Measurements from ENCODE around the gene BCAS3. TPM values are rescaled to one million over a fixed set of nuclear protein-coding genes. Genes with fewer than 3 reads are reported as not detected.
"Not testable (repeated sequence)": the region's sequence is repeated elsewhere in the genome, so short reads cannot be mapped to it uniquely, and the experiment has no call there.

Gene BCAS3
- total and polyA plus RNA-seq, 2 donors (not counting 1 experiment from before 2014, with no cell fraction given) = 13.9 to 73.4 TPM

DNA sequence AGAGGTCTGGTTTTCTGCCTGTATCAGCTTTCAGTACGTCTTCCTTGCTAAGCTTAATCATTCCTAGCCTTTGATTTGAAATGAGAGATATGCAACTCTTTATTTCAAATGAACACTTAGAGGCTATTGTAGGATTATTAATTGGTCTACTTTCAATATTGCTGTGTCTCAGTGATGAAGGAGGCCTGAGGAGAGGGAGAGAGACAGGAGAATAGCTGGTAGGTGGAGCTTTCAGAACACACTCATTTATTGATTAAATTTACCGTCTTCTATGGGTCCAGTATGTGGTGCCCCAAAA is 187.0 kb downstream of the BCAS3 start:
- no peaks in the 10 kb centered on the region for H3K9me3 Mint-ChIP-seq (ENCODE audit: insufficient read depth)
- Histone ChIP-seq H3K79me2 (ENCODE audit: control insufficient read depth, insufficient read depth, low read length) (no peaks in the 10 kb centered on the region), H3K4me1 (ENCODE audit: control insufficient read depth in 2 of 2, insufficient read depth in 2 of 2, low read length in 2 of 2) (peaks cover 7 to 9% of the 10 kb centered on the region in 2 donors), H3K4me3 (ENCODE audit: control extremely low read depth in 1 of 5, extremely low read depth in 1 of 5, insufficient read depth in 1 of 5, low read depth in 2 of 5, low read length in 4 of 5) (no peak overlapping the region), H3K9me3 (ENCODE audit: control extremely low read depth in 1 of 3, control insufficient read depth in 2 of 3, insufficient read depth in 1 of 3, low read length in 2 of 3) (no peaks in the 10 kb centered on the region), H4K20me1 (ENCODE audit: control insufficient read depth, insufficient read depth, low read length, poor library complexity, severe bottlenecking) (no peaks in the 10 kb centered on the region), H3K27me3 (replicated peaks in 1 of 4; ENCODE audit: control extremely low read depth in 1 of 4, control insufficient read depth in 3 of 4, insufficient read depth in 4 of 4, low read length in 3 of 4) (no peaks in the 10 kb centered on the region), H3K27ac (ENCODE audit: low read length in 2 of 2) (no peak overlapping the region), H3K9ac (ENCODE audit: low read length) (no peak overlapping the region), H2AFZ (ENCODE audit: insufficient read depth, low read depth, low read length, poor library complexity, severe bottlenecking) (no peak overlapping the region), H3K4me2 (replicated peaks; ENCODE audit: low read depth, low read length, poor library complexity, severe bottlenecking) (no peak overlapping the region), H3K36me3 (replicated peaks in 1 of 2; ENCODE audit: control extremely low read depth in 1 of 2, control insufficient read depth in 1 of 2, extremely low read depth in 1 of 2, insufficient read depth in 2 of 2, low read length in 1 of 2) (no peaks in the 10 kb centered on the region)
- H3K27ac Mint-ChIP-seq = no peak overlapping the region
- H3K4me3 Mint-ChIP-seq = no peak overlapping the region
- WGBS (ENCODE audit: insufficient coverage) = 67% methylated on average over 1 of the region's 2 CpGs
- intact Hi-C loops (cut with micrococcal nuclease) = no loop called here
- CTCF ChIA-PET = interaction anchor here (0.8 kb wide), 1 partner anchor 604 kb away, joined by 4 read pairs; no protein-coding TSS in a partner anchor
- H3K27me3 Mint-ChIP-seq = no peaks in the 10 kb centered on the region
- TF ChIP-seq CTCF (IDR thresholded peaks at IDR 0.05) = no peak
- no peak for TF ChIP-seq EZH2 (IDR thresholded peaks at IDR 0.05; ENCODE audit: borderline replicate concordance, insufficient read depth, low read depth, low read length, poor library complexity, severe bottlenecking)
- peaks cover 16% of the 10 kb centered on the region for H3K4me1 Mint-ChIP-seq
- ATAC-seq (ENCODE audit: low read depth) = no peak
- DNase-seq = no peak
- POLR2A ChIA-PET = no interaction called here

- no peak overlapping the region for H3K9ac ChIP-seq (ENCODE audit: low read length)
- no peak overlapping the region for H2AFZ ChIP-seq (ENCODE audit: insufficient read depth, low read depth, low read length, poor library complexity, severe bottlenecking)
- no peaks in the 10 kb centered on the region for H3K9me3 ChIP-seq (ENCODE audit: control extremely low read depth in 1 of 3, control insufficient read depth in 2 of 3, insufficient read depth in 1 of 3, low read length in 2 of 3)
- H3K4me1 Mint-ChIP-seq = no peaks in the 10 kb centered on the region
- CTCF ChIA-PET = no interaction called here
- H3K27me3 Mint-ChIP-seq = no peaks in the 10 kb centered on the region
- ATAC-seq (ENCODE audit: low read depth) (no peak), DNase-seq (no peak)
- no peak overlapping the region for H3K27ac Mint-ChIP-seq
- H3K9me3 Mint-ChIP-seq (ENCODE audit: insufficient read depth) = no peaks in the 10 kb centered on the region
- H3K27ac ChIP-seq (ENCODE audit: low read length in 2 of 2) = no peak overlapping the region
- H3K4me3 ChIP-seq (ENCODE audit: control extremely low read depth in 1 of 5, extremely low read depth in 1 of 5, insufficient read depth in 1 of 5, low read depth in 2 of 5, low read length in 4 of 5) = no peak overlapping the region
- WGBS (ENCODE audit: insufficient coverage) = no CpG with 5 or more reads among the region's 2 CpGs
- TF ChIP-seq EZH2 (IDR thresholded peaks at IDR 0.05; ENCODE audit: borderline replicate concordance, insufficient read depth, low read depth, low read length, poor library complexity, severe bottlenecking) = no peak
- TF ChIP-seq CTCF (IDR thresholded peaks at IDR 0.05) = no peak
- intact Hi-C loops (cut with micrococcal nuclease) = no loop called here
- no peak overlapping the region for H3K4me2 ChIP-seq (replicated peaks; ENCODE audit: low read depth, low read length, poor library complexity, severe bottlenecking)
- no peaks in the 10 kb centered on the region for H4K20me1 ChIP-seq (ENCODE audit: control insufficient read depth, insufficient read depth, low read length, poor library complexity, severe bottlenecking)
- no peaks in the 10 kb centered on the region for H3K4me1 ChIP-seq (ENCODE audit: control insufficient read depth in 2 of 2, insufficient read depth in 2 of 2, low read length in 2 of 2)
- peaks cover 0 to 3% of the 10 kb centered on the region in 2 experiments for H3K36me3 ChIP-seq (replicated peaks in 1 of 2; ENCODE audit: control extremely low read depth in 1 of 2, control insufficient read depth in 1 of 2, extremely low read depth in 1 of 2, insufficient read depth in 2 of 2, low read length in 1 of 2)
- H3K27me3 ChIP-seq (replicated peaks in 1 of 4; ENCODE audit: control extremely low read depth in 1 of 4, control insufficient read depth in 3 of 4, insufficient read depth in 4 of 4, low read length in 3 of 4) = no peaks in the 10 kb centered on the region
- no peak overlapping the region for H3K4me3 Mint-ChIP-seq
- H3K79me2 ChIP-seq (ENCODE audit: control insufficient read depth, insufficient read depth, low read length) = no peaks in the 10 kb centered on the region
- POLR2A ChIA-PET = no interaction called here
Observed at GRCh38 chr17:60874772-60875171, 197.1 kb downstream of the BCAS3 start.

DNA sequence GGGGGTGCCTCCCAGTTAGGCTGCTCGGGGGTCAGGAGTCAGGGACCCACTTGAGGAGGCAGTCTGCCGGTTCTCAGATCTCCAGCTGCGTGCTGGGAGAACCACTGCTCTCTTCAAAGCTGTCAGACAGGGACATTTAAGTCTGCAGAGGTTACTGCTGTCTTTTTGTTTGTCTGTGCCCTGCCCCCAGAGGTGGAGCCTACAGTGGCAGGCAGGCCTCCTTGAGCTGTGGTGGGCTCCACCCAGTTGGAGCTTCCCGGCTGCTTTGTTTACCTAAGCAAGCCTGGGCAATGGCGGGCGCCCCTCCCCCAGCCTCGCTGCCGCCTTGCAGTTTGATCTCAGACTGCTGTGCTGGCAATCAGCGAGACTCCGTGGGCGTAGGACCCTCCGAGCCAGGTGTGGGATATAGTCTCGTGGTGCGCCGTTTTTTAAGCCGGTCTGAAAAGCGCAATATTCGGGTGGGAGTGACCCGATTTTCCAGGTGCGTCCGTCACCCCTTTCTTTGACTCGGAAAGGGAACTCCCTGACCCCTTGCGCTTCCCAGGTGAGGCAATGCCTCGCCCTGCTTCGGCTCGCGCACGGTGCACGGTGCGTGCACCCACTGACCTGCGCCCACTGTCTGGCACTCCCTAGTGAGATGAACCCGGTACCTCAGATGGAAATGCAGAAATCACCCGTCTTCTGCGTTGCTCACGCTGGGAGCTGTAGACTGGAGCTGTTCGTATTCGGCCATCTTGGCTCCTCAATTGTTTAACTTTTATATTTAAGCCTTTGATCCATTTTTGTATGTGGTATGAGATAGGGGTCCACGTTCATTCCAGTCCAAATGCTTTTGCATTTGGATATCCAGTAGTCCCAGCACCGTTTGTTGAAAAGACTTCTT is 209.3 kb downstream of the BCAS3 start:
- H3K9me3 Mint-ChIP-seq (ENCODE audit: insufficient read depth); H2AFZ ChIP-seq (ENCODE audit: insufficient read depth, low read depth, low read length, poor library complexity, severe bottlenecking); H3K27ac Mint-ChIP-seq; H3K9ac ChIP-seq (ENCODE audit: low read length); intact Hi-C loops (cut with micrococcal nuclease); CTCF ChIA-PET; H3K4me2 ChIP-seq (replicated peaks; ENCODE audit: low read depth, low read length, poor library complexity, severe bottlenecking); H3K4me3 ChIP-seq (ENCODE audit: control extremely low read depth in 1 of 5, extremely low read depth in 1 of 5, insufficient read depth in 1 of 5, low read depth in 2 of 5, low read length in 4 of 5); H3K79me2 ChIP-seq (ENCODE audit: control insufficient read depth, insufficient read depth, low read length); H3K27me3 Mint-ChIP-seq; POLR2A ChIA-PET; H4K20me1 ChIP-seq (ENCODE audit: control insufficient read depth, insufficient read depth, low read length, poor library complexity, severe bottlenecking); H3K27me3 ChIP-seq (replicated peaks in 1 of 4; ENCODE audit: control extremely low read depth in 1 of 4, control insufficient read depth in 3 of 4, insufficient read depth in 4 of 4, low read length in 3 of 4); H3K4me1 ChIP-seq (ENCODE audit: control insufficient read depth in 2 of 2, insufficient read depth in 2 of 2, low read length in 2 of 2); DNase-seq; H3K9me3 ChIP-seq (ENCODE audit: control extremely low read depth in 1 of 3, control insufficient read depth in 2 of 3, insufficient read depth in 1 of 3, low read length in 2 of 3); H3K36me3 ChIP-seq (replicated peaks in 1 of 2; ENCODE audit: control extremely low read depth in 1 of 2, control insufficient read depth in 1 of 2, extremely low read depth in 1 of 2, insufficient read depth in 2 of 2, low read length in 1 of 2); H3K27ac ChIP-seq (ENCODE audit: low read length in 2 of 2); ATAC-seq (ENCODE audit: low read depth); H3K4me1 Mint-ChIP-seq: not testable (repeated sequence)
- WGBS (ENCODE audit: insufficient coverage) = 89% methylated on average over 9 of the region's 39 CpGs
- H3K4me3 Mint-ChIP-seq = peak overlapping the region; percentile 59
